Activated T-cell treated with anti-CD3 and anti-CD28 coated beads, Interleukin-2, amount 50 U/mL, for 24 hours (primary cell): Measurements from ENCODE around the gene CACNG7.
A peak's percentile ranks its signal among the peaks of the same experiment; 100 is the strongest.

Experiments used
- DNase-seq: peaks from one replicate; pipeline ENCODE4 v3.0.0-alpha.2; 2020
- H3K27ac Mint-ChIP-seq: 2 replicates; pipeline ENCODE4 v1.8.0; 2020; ENCODE audit warnings: mild to moderate bottlenecking, mixed read lengths
- H3K27me3 Mint-ChIP-seq: 2 replicates; pipeline ENCODE4 v1.8.0; 2020; ENCODE audit warnings: mixed read lengths
- H3K36me3 Mint-ChIP-seq: 2 replicates; pipeline ENCODE4 v1.8.0; 2020; ENCODE audit warnings: low read depth, mixed read lengths
- H3K4me1 Mint-ChIP-seq: 2 replicates; pipeline ENCODE4 v1.8.0; 2020; ENCODE audit warnings: low read depth, mixed read lengths
- H3K4me3 Mint-ChIP-seq: 2 replicates; pipeline ENCODE4 v1.8.0; 2020; ENCODE audit warnings: mild to moderate bottlenecking, moderate library complexity, mixed read lengths
- H3K9me3 Mint-ChIP-seq: 2 replicates; pipeline ENCODE4 v1.8.0; 2020; ENCODE audit warnings: mixed read lengths

The CACNG7 gene

GRCh38 chr19:53873773-53874605, 35.1 kb upstream of the CACNG7 start:
- Mint-ChIP-seq H3K36me3 (peaks cover 38% of the 10 kb centered on the region), H3K27me3 (no peaks in the 10 kb centered on the region), H3K27ac (peak overlapping the region; percentile 83), H3K9me3 (no peaks in the 10 kb centered on the region), H3K4me1 (peaks cover 64% of the 10 kb centered on the region), H3K4me3 (peak overlapping the region; percentile 34)
- DNase-seq: no peak

GRCh38 chr19:53874606-53874990, 34.5 kb upstream of the CACNG7 start:
- Mint-ChIP-seq H3K27ac (peak overlapping the region; percentile 83), H3K4me1 (peaks cover 65% of the 10 kb centered on the region), H3K9me3 (no peaks in the 10 kb centered on the region), H3K27me3 (no peaks in the 10 kb centered on the region), H3K36me3 (peaks cover 37% of the 10 kb centered on the region), H3K4me3 (peak overlapping the region; percentile 34)
- no peak for DNase-seq

GRCh38 chr19:53875602-53876325, 33.3 kb upstream of the CACNG7 start:
- DNase-seq: no peak
- Mint-ChIP-seq H3K27me3 (no peaks in the 10 kb centered on the region), H3K27ac (peak overlapping the region; percentile 27), H3K9me3 (no peaks in the 10 kb centered on the region), H3K36me3 (peaks cover 33% of the 10 kb centered on the region), H3K4me1 (peaks cover 60% of the 10 kb centered on the region), H3K4me3 (no peak overlapping the region)

GRCh38 chr19:53876651-53877224, 32.3 kb upstream of the CACNG7 start:
- no peak for DNase-seq
- Mint-ChIP-seq H3K9me3 (no peaks in the 10 kb centered on the region), H3K4me3 (no peak overlapping the region), H3K27me3 (no peaks in the 10 kb centered on the region), H3K36me3 (peaks cover 26% of the 10 kb centered on the region), H3K4me1 (peaks cover 52% of the 10 kb centered on the region), H3K27ac (no peak overlapping the region)

GRCh38 chr19:53877361-53877766, 31.7 kb upstream of the CACNG7 start:
- Mint-ChIP-seq H3K9me3 (no peaks in the 10 kb centered on the region), H3K27me3 (peaks cover 3% of the 10 kb centered on the region), H3K4me3 (peak overlapping the region; percentile 14)

GRCh38 chr19:53878776-53879139, 30.3 kb upstream of the CACNG7 start:
- Mint-ChIP-seq H3K4me1 (peaks cover 52% of the 10 kb centered on the region), H3K27ac (peak overlapping the region; percentile 28), H3K9me3 (no peaks in the 10 kb centered on the region), H3K36me3 (peaks cover 21% of the 10 kb centered on the region), H3K27me3 (peaks cover 14% of the 10 kb centered on the region), H3K4me3 (no peak overlapping the region)
- no peak for DNase-seq

More at GRCh38 chr19:53877361-53877766, 31.7 kb upstream of the CACNG7 start:
- H3K36me3 Mint-ChIP-seq: peaks cover 26% of the 10 kb centered on the region
- DNase-seq: peak; percentile 55
- H3K4me1 Mint-ChIP-seq: peaks cover 54% of the 10 kb centered on the region
- H3K27ac Mint-ChIP-seq: peak overlapping the region; percentile 4

GRCh38 chr19:53879140-53880081, 29.7 kb upstream of the CACNG7 start:
- no peaks in the 10 kb centered on the region for H3K9me3 Mint-ChIP-seq
- peak; percentile 90 for DNase-seq
- peak overlapping the region; percentile 28 for H3K27ac Mint-ChIP-seq
- peaks cover 15% of the 10 kb centered on the region for H3K36me3 Mint-ChIP-seq
- H3K4me3 Mint-ChIP-seq: no peak overlapping the region
- peaks cover 48% of the 10 kb centered on the region for H3K4me1 Mint-ChIP-seq
- H3K27me3 Mint-ChIP-seq: peaks cover 20% of the 10 kb centered on the region

- no peak for DNase-seq
- Mint-ChIP-seq H3K36me3 (peaks cover 5% of the 10 kb centered on the region), H3K27ac (no peak overlapping the region), H3K27me3 (peaks cover 26% of the 10 kb centered on the region), H3K4me3 (no peak overlapping the region), H3K9me3 (no peaks in the 10 kb centered on the region), H3K4me1 (peaks cover 38% of the 10 kb centered on the region)
These were observed 28.2 kb upstream of the CACNG7 start for GRCh38 chr19:53880711-53881481.

- Mint-ChIP-seq H3K4me3 (peak within 1 kb of the TSS; percentile 16), H3K27me3 (peaks cover 26% of the 10 kb centered on the region), H3K36me3 (peaks cover 4% of the 10 kb centered on the region), H3K9me3 (no peaks in the 10 kb centered on the region), H3K27ac (no peak within 1 kb of the TSS), H3K4me1 (peaks cover 32% of the 10 kb centered on the region)
- peak; percentile 68 for DNase-seq
These were observed 27.3 kb upstream of the CACNG7 start, which contains the start of gene PRKCG for GRCh38 chr19:53881482-53882390. PRKCG (plus strand) TSS chr19:53882197; CDS start chr19:53882495, 298 bp downstream.

GRCh38 chr19:53882391-53883050, 26.6 kb upstream of the CACNG7 start:
- peaks cover 24% of the 10 kb centered on the region for H3K4me1 Mint-ChIP-seq
- no peaks in the 10 kb centered on the region for H3K36me3 Mint-ChIP-seq
- no peak for DNase-seq
- H3K27ac Mint-ChIP-seq: no peak overlapping the region
- H3K9me3 Mint-ChIP-seq: no peaks in the 10 kb centered on the region
- H3K4me3 Mint-ChIP-seq: peak overlapping the region; percentile 16
- peaks cover 26% of the 10 kb centered on the region for H3K27me3 Mint-ChIP-seq

GRCh38 chr19:53883231-53883661, 25.8 kb upstream of the CACNG7 start:
- Mint-ChIP-seq H3K36me3 (no peaks in the 10 kb centered on the region), H3K9me3 (no peaks in the 10 kb centered on the region), H3K27me3 (peaks cover 26% of the 10 kb centered on the region), H3K4me1 (peaks cover 18% of the 10 kb centered on the region), H3K4me3 (no peak overlapping the region), H3K27ac (no peak overlapping the region)
- no peak for DNase-seq

GRCh38 chr19:53883741-53884140, 25.3 kb upstream of the CACNG7 start:
- peaks cover 26% of the 10 kb centered on the region for H3K27me3 Mint-ChIP-seq
- no peak overlapping the region for H3K27ac Mint-ChIP-seq
- DNase-seq: no peak
- no peaks in the 10 kb centered on the region for H3K36me3 Mint-ChIP-seq
- H3K9me3 Mint-ChIP-seq: no peaks in the 10 kb centered on the region
- H3K4me3 Mint-ChIP-seq: no peak overlapping the region
- peaks cover 16% of the 10 kb centered on the region for H3K4me1 Mint-ChIP-seq
